ENCODE results near the gene ELF4. TPM values are rescaled to one million over a fixed set of nuclear protein-coding genes. Genes with fewer than 3 reads are reported as not detected.
A peak's percentile ranks its signal among the peaks of the same experiment; 100 is the strongest.

The ELF4 gene
- total and polyA plus RNA-seq, 2 of the 13 experiments (the other 11 are each of a cell fraction or from before 2014, with no cell fraction given), result 1.3 to 2.6 TPM

- Histone ChIP-seq H3K4me3 (replicated peaks in 1 of 3; ENCODE audit: insufficient read depth in 1 of 3, low read depth in 2 of 3, low read length in 3 of 3) (no peak overlapping the region), H3K27ac (ENCODE audit: extremely low read length, insufficient read depth, low read length) (no peak overlapping the region), H3K36me3 (replicated peaks in 1 of 2; ENCODE audit: control insufficient read depth in 1 of 2, insufficient read depth in 2 of 2, low read length in 2 of 2) (peaks cover 4 to 18% of the 10 kb centered on the region in 2 experiments; a peak in 2 of 5 replicates), H3K9ac (ENCODE audit: insufficient read depth, low read depth, low read length) (no peak overlapping the region), H4K20me1 (ENCODE audit: insufficient read depth, low read length) (no peaks in the 10 kb centered on the region), H2AFZ (ENCODE audit: low read length) (no peak overlapping the region), H3K4me2 (ENCODE audit: low read depth, low read length) (no peak overlapping the region), H3K9me3 (ENCODE audit: low read length) (no peaks in the 10 kb centered on the region), H3K4me1 (ENCODE audit: insufficient read depth, low read length) (no peaks in the 10 kb centered on the region), H3K27me3 (ENCODE audit: control insufficient read depth in 1 of 2, insufficient read depth in 2 of 2, low read length in 2 of 2) (no peaks in the 10 kb centered on the region), H3K79me2 (ENCODE audit: insufficient read depth, low read length) (no peaks in the 10 kb centered on the region)
- CTCF ChIA-PET (ENCODE audit: low intra/inter-chr PET ratio, low total read pairs), result no interaction called here
- in situ Hi-C loops (cut with HindIII; ENCODE audit: extremely low pct_ligation_motif_present, low pct_unique_long_range_greater_than_20kb) (no loop called here), intact Hi-C loops (cut with micrococcal nuclease; ENCODE audit: unreplicated experiment) (no loop called here)
- POLR2A ChIA-PET, result no interaction called here
- WGBS (ENCODE audit: low lambda C conversion rate), result 90% methylated on average over 5 of the region's 5 CpGs
- TF ChIP-seq, protein P1, sequence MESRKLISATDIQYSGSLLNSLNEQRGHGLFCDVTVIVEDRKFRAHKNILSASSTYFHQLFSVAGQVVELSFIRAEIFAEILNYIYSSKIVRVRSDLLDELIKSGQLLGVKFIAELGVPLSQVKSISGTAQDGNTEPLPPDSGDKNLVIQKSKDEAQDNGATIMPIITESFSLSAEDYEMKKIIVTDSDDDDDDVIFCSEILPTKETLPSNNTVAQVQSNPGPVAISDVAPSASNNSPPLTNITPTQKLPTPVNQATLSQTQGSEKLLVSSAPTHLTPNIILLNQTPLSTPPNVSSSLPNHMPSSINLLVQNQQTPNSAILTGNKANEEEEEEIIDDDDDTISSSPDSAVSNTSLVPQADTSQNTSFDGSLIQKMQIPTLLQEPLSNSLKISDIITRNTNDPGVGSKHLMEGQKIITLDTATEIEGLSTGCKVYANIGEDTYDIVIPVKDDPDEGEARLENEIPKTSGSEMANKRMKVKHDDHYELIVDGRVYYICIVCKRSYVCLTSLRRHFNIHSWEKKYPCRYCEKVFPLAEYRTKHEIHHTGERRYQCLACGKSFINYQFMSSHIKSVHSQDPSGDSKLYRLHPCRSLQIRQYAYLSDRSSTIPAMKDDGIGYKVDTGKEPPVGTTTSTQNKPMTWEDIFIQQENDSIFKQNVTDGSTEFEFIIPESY (CRISPR knock-in tag; IDR thresholded peaks at IDR 0.05), result no peak
- TF ChIP-seq CEBPB (IDR thresholded peaks at IDR 0.05; ENCODE audit: borderline replicate concordance, low read depth, low read length), result peak; percentile 14; the same call in 1 of the 2 replicates
- TF ChIP-seq TBL1XR1 (IDR thresholded peaks at IDR 0.05; ENCODE audit: borderline replicate concordance, low read length, partially characterized antibody), result no peak
- BruUV-seq (replicated peaks), result no TSS peak
- no peak for FAIRE-seq
- no peak for DNase-seq (ENCODE audit: low spot score)
- no peak for ATAC-seq
Measured at GRCh38 chrX:130136496-130136895, 26.2 kb upstream of the ELF4 start.

DNA sequence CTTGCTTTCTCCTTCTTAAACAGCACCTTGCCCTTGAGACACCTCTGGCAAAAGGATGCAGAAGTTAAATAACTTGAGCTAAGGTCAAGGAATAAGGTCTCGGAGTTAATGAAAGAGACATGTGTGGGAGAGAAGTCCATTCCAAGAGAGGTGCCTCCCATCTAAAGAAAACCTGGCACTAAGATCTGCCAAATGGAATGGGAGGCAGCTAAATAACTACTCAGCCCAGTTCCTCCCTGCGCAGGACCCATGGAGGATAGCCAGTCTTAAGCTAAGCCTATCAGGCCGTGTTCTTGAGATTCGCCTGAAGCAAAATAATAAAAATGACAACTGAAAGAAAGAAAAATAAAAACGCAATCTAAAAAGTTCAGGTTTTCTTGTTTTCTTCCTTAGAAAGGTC is 20.7 kb upstream of the ELF4 start:
- ChIA-PET CTCF (ENCODE audit: low intra/inter-chr PET ratio, low total read pairs) (no interaction called here), POLR2A (no interaction called here)
- no TSS peak for BruUV-seq (replicated peaks)
- TF ChIP-seq ATAD3A (CRISPR knock-in tag; IDR thresholded peaks at IDR 0.05), result no peak
- TF ChIP-seq HOXD1 (CRISPR knock-in tag; IDR thresholded peaks at IDR 0.05), result no peak
- no peak for TF ChIP-seq ZNF558 (CRISPR knock-in tag; IDR thresholded peaks at IDR 0.05; ENCODE audit: borderline replicate concordance)
- TF ChIP-seq TCF7L2 (IDR thresholded peaks at IDR 0.05; ENCODE audit: low read depth, low read length), result no peak
- TF ChIP-seq, protein P2, sequence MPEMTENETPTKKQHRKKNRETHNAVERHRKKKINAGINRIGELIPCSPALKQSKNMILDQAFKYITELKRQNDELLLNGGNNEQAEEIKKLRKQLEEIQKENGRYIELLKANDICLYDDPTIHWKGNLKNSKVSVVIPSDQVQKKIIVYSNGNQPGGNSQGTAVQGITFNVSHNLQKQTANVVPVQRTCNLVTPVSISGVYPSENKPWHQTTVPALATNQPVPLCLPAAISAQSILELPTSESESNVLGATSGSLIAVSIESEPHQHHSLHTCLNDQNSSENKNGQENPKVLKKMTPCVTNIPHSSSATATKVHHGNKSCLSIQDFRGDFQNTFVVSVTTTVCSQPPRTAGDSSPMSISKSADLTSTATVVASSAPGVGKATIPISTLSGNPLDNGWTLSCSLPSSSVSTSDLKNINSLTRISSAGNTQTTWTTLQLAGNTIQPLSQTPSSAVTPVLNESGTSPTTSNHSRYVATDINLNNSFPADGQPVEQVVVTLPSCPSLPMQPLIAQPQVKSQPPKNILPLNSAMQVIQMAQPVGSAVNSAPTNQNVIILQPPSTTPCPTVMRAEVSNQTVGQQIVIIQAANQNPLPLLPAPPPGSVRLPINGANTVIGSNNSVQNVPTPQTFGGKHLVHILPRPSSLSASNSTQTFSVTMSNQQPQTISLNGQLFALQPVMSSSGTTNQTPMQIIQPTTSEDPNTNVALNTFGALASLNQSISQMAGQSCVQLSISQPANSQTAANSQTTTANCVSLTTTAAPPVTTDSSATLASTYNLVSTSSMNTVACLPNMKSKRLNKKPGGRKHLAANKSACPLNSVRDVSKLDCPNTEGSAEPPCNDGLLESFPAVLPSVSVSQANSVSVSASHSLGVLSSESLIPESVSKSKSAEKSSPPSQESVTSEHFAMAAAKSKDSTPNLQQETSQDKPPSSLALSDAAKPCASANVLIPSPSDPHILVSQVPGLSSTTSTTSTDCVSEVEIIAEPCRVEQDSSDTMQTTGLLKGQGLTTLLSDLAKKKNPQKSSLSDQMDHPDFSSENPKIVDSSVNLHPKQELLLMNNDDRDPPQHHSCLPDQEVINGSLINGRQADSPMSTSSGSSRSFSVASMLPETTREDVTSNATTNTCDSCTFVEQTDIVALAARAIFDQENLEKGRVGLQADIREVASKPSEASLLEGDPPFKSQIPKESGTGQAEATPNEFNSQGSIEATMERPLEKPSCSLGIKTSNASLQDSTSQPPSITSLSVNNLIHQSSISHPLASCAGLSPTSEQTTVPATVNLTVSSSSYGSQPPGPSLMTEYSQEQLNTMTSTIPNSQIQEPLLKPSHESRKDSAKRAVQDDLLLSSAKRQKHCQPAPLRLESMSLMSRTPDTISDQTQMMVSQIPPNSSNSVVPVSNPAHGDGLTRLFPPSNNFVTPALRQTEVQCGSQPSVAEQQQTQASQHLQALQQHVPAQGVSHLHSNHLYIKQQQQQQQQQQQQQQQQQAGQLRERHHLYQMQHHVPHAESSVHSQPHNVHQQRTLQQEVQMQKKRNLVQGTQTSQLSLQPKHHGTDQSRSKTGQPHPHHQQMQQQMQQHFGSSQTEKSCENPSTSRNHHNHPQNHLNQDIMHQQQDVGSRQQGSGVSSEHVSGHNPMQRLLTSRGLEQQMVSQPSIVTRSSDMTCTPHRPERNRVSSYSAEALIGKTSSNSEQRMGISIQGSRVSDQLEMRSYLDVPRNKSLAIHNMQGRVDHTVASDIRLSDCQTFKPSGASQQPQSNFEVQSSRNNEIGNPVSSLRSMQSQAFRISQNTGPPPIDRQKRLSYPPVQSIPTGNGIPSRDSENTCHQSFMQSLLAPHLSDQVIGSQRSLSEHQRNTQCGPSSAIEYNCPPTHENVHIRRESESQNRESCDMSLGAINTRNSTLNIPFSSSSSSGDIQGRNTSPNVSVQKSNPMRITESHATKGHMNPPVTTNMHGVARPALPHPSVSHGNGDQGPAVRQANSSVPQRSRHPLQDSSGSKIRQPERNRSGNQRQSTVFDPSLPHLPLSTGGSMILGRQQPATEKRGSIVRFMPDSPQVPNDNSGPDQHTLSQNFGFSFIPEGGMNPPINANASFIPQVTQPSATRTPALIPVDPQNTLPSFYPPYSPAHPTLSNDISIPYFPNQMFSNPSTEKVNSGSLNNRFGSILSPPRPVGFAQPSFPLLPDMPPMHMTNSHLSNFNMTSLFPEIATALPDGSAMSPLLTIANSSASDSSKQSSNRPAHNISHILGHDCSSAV (CRISPR knock-in tag; IDR thresholded peaks at IDR 0.05; ENCODE audit: borderline replicate concordance), result no peak
- no peak for TF ChIP-seq AGO2 (optimal IDR thresholded peaks at IDR 0.05; ENCODE audit: low read depth, low read length)

More for the DNA sequence above, 20.7 kb upstream of the ELF4 start:
- Histone ChIP-seq H3K27me3 (ENCODE audit: control insufficient read depth in 1 of 2, insufficient read depth in 2 of 2, low read length in 2 of 2) (no peaks in the 10 kb centered on the region), H3K4me1 (ENCODE audit: insufficient read depth, low read length) (no peaks in the 10 kb centered on the region), H3K27ac (ENCODE audit: extremely low read length, insufficient read depth, low read length) (no peak overlapping the region), H3K4me3 (replicated peaks in 1 of 3; ENCODE audit: insufficient read depth in 1 of 3, low read depth in 2 of 3, low read length in 3 of 3) (no peak overlapping the region), H3K79me2 (ENCODE audit: insufficient read depth, low read length) (no peaks in the 10 kb centered on the region), H4K20me1 (ENCODE audit: insufficient read depth, low read length) (no peaks in the 10 kb centered on the region), H3K36me3 (replicated peaks in 1 of 2; ENCODE audit: control insufficient read depth in 1 of 2, insufficient read depth in 2 of 2, low read length in 2 of 2) (peaks cover 1 to 11% of the 10 kb centered on the region in 2 experiments; a peak in 2 of 5 replicates), H3K9me3 (ENCODE audit: low read length) (no peaks in the 10 kb centered on the region), H3K9ac (ENCODE audit: insufficient read depth, low read depth, low read length) (no peak overlapping the region), H3K4me2 (ENCODE audit: low read depth, low read length) (no peak overlapping the region), H2AFZ (ENCODE audit: low read length) (no peak overlapping the region)
- peak; percentile 8 for FAIRE-seq
- no peak for ATAC-seq
- no peak for DNase-seq (ENCODE audit: low spot score)
- intact Hi-C loops (cut with micrococcal nuclease; ENCODE audit: unreplicated experiment) (no loop called here), in situ Hi-C loops (cut with HindIII; ENCODE audit: extremely low pct_ligation_motif_present, low pct_unique_long_range_greater_than_20kb) (no loop called here)
- 97% methylated on average over 5 of the region's 5 CpGs for WGBS (ENCODE audit: low lambda C conversion rate)

Measured in HepG2 (cell line).